H1 (cell line): ENCODE data around the gene SLC24A5. TPM values are rescaled to one million over a fixed set of nuclear protein-coding genes. Genes with fewer than 3 reads are reported as not detected.

ENCODE experiments used
- CTCF ChIA-PET: fragments of 300-600 bp; sonication (Branson Sonifier 250); formaldehyde crosslinking; loops from one replicate; lab custom pipeline; 2021; ENCODE audit not compliant: partially characterized antibody; lab: Charles Lee
- POLR2A ChIA-PET: fragments of 300-600 bp; sonication (Branson Sonifier 250); formaldehyde crosslinking; loops from one replicate; lab custom pipeline; 2021; ENCODE audit warnings: inconsistent platforms; ENCODE audit not compliant: partially characterized antibody; lab: Charles Lee
- DNase-seq, 2 experiments: peaks; one replicate each; pipeline versions ENCODE4 v3.0.0 to v3.0.0-alpha.2; 2010 to 2022; ENCODE audit warnings: low spot score in 2 of 2, low read depth in 1 of 2, mixed read lengths in 1 of 2
- FAIRE-seq: peaks from 2 replicates; lab custom pipeline; 2011; peaks lifted over from hg19 to GRCh38; lab: Jason Lieb, UNC
- H2AFZ ChIP-seq: 2 replicates; pipeline ENCODE4 v1.8.1; 2012; ENCODE audit warnings: low read length, inconsistent platforms
- H2AK5ac ChIP-seq: 2 replicates; pipeline ENCODE4 v1.6.1; 2013; ENCODE audit warnings: low read depth, low read length
- H2BK120ac ChIP-seq: replicated peaks from 2 replicates; pipeline ENCODE3; 2013; ENCODE audit warnings: low read depth, low read length, inconsistent platforms
- H2BK12ac ChIP-seq: 2 replicates; pipeline ENCODE4 v1.6.1; 2013; ENCODE audit warnings: low read depth, low read length
- H2BK15ac ChIP-seq: 2 replicates; pipeline ENCODE4 v1.6.1; 2013; ENCODE audit warnings: low read length
- H2BK20ac ChIP-seq: 2 replicates; pipeline ENCODE4 v1.6.1; 2013; ENCODE audit warnings: low read length
- H2BK5ac ChIP-seq: 2 replicates; pipeline ENCODE4 v1.6.1; 2013; ENCODE audit warnings: low read depth, low read length
- H3K14ac ChIP-seq: 2 replicates; pipeline ENCODE4 v1.6.1; 2013; ENCODE audit warnings: inconsistent platforms; ENCODE audit not compliant: insufficient read length
- H3K18ac ChIP-seq: 2 replicates; pipeline ENCODE4 v1.6.1; 2013; ENCODE audit warnings: low read length; ENCODE audit errors: extremely low read depth
- H3K23ac ChIP-seq: 2 replicates; pipeline ENCODE4 v1.6.1; 2013; ENCODE audit warnings: inconsistent platforms; ENCODE audit not compliant: insufficient read length
- H3K23me2 ChIP-seq: 2 replicates; pipeline ENCODE4 v1.6.1; 2013; ENCODE audit warnings: low read depth, low read length
- H3K27ac ChIP-seq: 2 replicates; pipeline ENCODE4 v1.6.1; 2011; ENCODE audit warnings: low read depth, low read length, inconsistent platforms
- H3K27me3 ChIP-seq, 4 experiments: replicated peaks in 1 of 4; 1 replicate in 1 of 4; 2 replicates in 3 of 4; pipeline versions ENCODE4 v1.6.1 to v1.8.1; 2011 to 2013; ENCODE audit warnings: low read length in 3 of 4, mild to moderate bottlenecking in 3 of 4, inconsistent platforms in 2 of 4, mixed read lengths in 2 of 4, moderate library complexity in 1 of 4; ENCODE audit not compliant: control insufficient read depth in 3 of 4, insufficient read depth in 3 of 4; ENCODE audit errors: extremely low read depth in 1 of 4
- H3K36me3 ChIP-seq, 4 experiments: 2 replicates each; pipeline versions ENCODE4 v1.6.1 to v1.8.1; 2011 to 2013; ENCODE audit warnings: mild to moderate bottlenecking in 4 of 4, low read length in 3 of 4, moderate library complexity in 2 of 4, control low read depth in 1 of 4, inconsistent platforms in 1 of 4; ENCODE audit not compliant: insufficient read depth in 4 of 4, control insufficient read depth in 2 of 4
- H3K4ac ChIP-seq: replicated peaks from 2 replicates; pipeline ENCODE3; 2013; ENCODE audit warnings: low read length, low read depth, mixed read lengths, inconsistent platforms; ENCODE audit not compliant: insufficient read length
- H3K4me1 ChIP-seq, 4 experiments: replicated peaks in 1 of 4; 1 replicate in 1 of 4; 2 replicates in 3 of 4; pipeline versions ENCODE4 v1.6.1 to v1.8.1; 2011 to 2013; ENCODE audit warnings: low read length in 3 of 4, inconsistent platforms in 2 of 4, mixed read lengths in 1 of 4; ENCODE audit not compliant: insufficient read depth in 4 of 4, control insufficient read depth in 3 of 4
- H3K4me2 ChIP-seq, 2 experiments: 2 replicates each; pipeline versions ENCODE4 v1.6.1 to v1.8.1; 2011 to 2013; ENCODE audit warnings: low read depth in 2 of 2, low read length in 2 of 2, control low read depth in 1 of 2, inconsistent platforms in 1 of 2, mild to moderate bottlenecking in 1 of 2; ENCODE audit not compliant: insufficient read depth in 1 of 2
- H3K4me3 ChIP-seq, 4 experiments: fragments of 200-600, 300-600 bp in 1 of 4; sonication (generic), shearing (Covaris generic), sonication (Bioruptor Twin) in 1 of 4; 2 replicates each; pipeline versions ENCODE4 v1.5.1 to v1.8.1; 2011 to 2016; ENCODE audit warnings: low read length in 4 of 4, low read depth in 3 of 4, control low read depth in 2 of 4, inconsistent platforms in 2 of 4, mild to moderate bottlenecking in 2 of 4, mixed read lengths in 1 of 4, moderate library complexity in 1 of 4; ENCODE audit not compliant: insufficient read depth in 2 of 4; ENCODE audit errors: extremely low read depth in 1 of 4
- H3K56ac ChIP-seq: replicated peaks from 2 replicates; pipeline ENCODE3; 2013; ENCODE audit warnings: low read depth, mild to moderate bottlenecking, mixed read lengths, low read length, inconsistent platforms; ENCODE audit not compliant: insufficient read length
- H3K79me1 ChIP-seq: 2 replicates; pipeline ENCODE4 v1.6.1; 2013; ENCODE audit warnings: low read depth, low read length, control low read depth
- H3K79me2 ChIP-seq, 2 experiments: 2 replicates each; pipeline versions ENCODE4 v1.6.1 to v1.8.1; 2012 to 2013; ENCODE audit warnings: low read length in 2 of 2, mild to moderate bottlenecking in 2 of 2, inconsistent platforms in 1 of 2; ENCODE audit not compliant: insufficient read depth in 2 of 2, control insufficient read depth in 1 of 2
- H3K9ac ChIP-seq, 4 experiments: replicated peaks in 1 of 4; 1 replicate in 1 of 4; 2 replicates in 3 of 4; pipeline versions ENCODE4 v1.6.1 to v1.8.1; 2011 to 2013; ENCODE audit warnings: low read depth in 3 of 4, low read length in 3 of 4, control low read depth in 2 of 4, mild to moderate bottlenecking in 2 of 4, moderate library complexity in 2 of 4, inconsistent platforms in 1 of 4; ENCODE audit errors: extremely low read depth in 1 of 4
- H3K9me3 ChIP-seq, 2 experiments: 2 replicates each; pipeline versions ENCODE4 v1.6.1 to v1.8.1; 2012 to 2013; ENCODE audit warnings: mild to moderate bottlenecking in 2 of 2, moderate library complexity in 2 of 2, control low read depth in 1 of 2, inconsistent platforms in 1 of 2, low read depth in 1 of 2, low read length in 1 of 2, mixed read lengths in 1 of 2; ENCODE audit not compliant: insufficient read depth in 2 of 2
- H4K20me1 ChIP-seq, 2 experiments: replicated peaks in 1 of 2; 2 replicates each; pipeline versions ENCODE3 to v1.8.1; 2011 to 2013; ENCODE audit warnings: inconsistent platforms in 2 of 2, low read length in 2 of 2, mild to moderate bottlenecking in 1 of 2; ENCODE audit not compliant: insufficient read depth in 2 of 2, control insufficient read depth in 1 of 2
- H4K5ac ChIP-seq: 2 replicates; pipeline ENCODE4 v1.6.1; 2013; ENCODE audit warnings: low read length, low read depth, mixed read lengths, inconsistent platforms; ENCODE audit not compliant: insufficient read length
- H4K8ac ChIP-seq: 2 replicates; pipeline ENCODE4 v1.8.0; 2013; ENCODE audit warnings: mild to moderate bottlenecking, moderate library complexity, low read length, inconsistent platforms; ENCODE audit not compliant: insufficient read depth; ENCODE audit errors: extremely low read depth
- H4K91ac ChIP-seq: replicated peaks from 2 replicates; pipeline ENCODE3; 2013; ENCODE audit warnings: low read length, mixed read lengths, inconsistent platforms; ENCODE audit not compliant: insufficient read length
- EZH2 ChIP-seq: fragments of 200-600 bp; sonication (generic); IDR thresholded peaks from 2 replicates; pipeline ENCODE4 v1.7.1; 2012; ENCODE audit warnings: low read depth, mild to moderate bottlenecking, moderate library complexity, low read length, inconsistent platforms; ENCODE audit not compliant: severe bottlenecking
- PHF8 ChIP-seq: fragments of 200-600 bp; sonication (generic); conservative IDR thresholded peaks from 2 replicates; pipeline ENCODE4 v1.7.1; 2012; ENCODE audit warnings: low read depth, mild to moderate bottlenecking, inconsistent platforms, low read length, moderate library complexity
- TCF12 ChIP-seq: IDR thresholded peaks from 2 replicates; pipeline ENCODE4 v1.6.1; 2011; ENCODE audit warnings: low read depth, mild to moderate bottlenecking, low read length
- TEAD4 ChIP-seq: IDR thresholded peaks from 2 replicates; pipeline ENCODE4 v1.6.1; 2012; ENCODE audit warnings: low read depth, low read length, inconsistent platforms, mixed read lengths
- polyA plus RNA-seq, 7 experiments: library from polyadenylated mRNA; depleted of rRNA in 3 of 7; stranded (reverse) in 5 of 7; unstranded in 2 of 7; fragments of >200 nt in 5 of 7; fragments of 200-250 nt in 2 of 7; gene quantifications; 1 replicate in 5 of 7; 2 replicates in 1 of 7; 4 replicates in 1 of 7; pipeline versions ENCODE4 v1.2.1 to v1.2.3, GENCODE V29; 2011 to 2013; ENCODE audit warnings: missing spikeins in 2 of 7, mixed read lengths in 2 of 7
- total RNA-seq: library from RNA; stranded (reverse); fragmentation: NEBNext Ultra II Directional; extraction: Animal tissue kit (Norgen Biotek cat#: 25700); gene quantifications from 2 replicates; pipeline ENCODE4 v1.2.1, GENCODE V29; 2021

The SLC24A5 gene
- total and polyA plus RNA-seq, 2 of the 8 experiments (the other 6 are each of a cell fraction or from before 2014, with no cell fraction given): not detected

- Histone ChIP-seq H2BK15ac (no peak overlapping the region), H3K4me2 (no peak overlapping the region), H4K5ac (no peak overlapping the region), H2BK20ac (no peak overlapping the region), H2AK5ac (no peak overlapping the region), H3K9me3 (no peaks in the 10 kb centered on the region), H3K4me1 (peaks cover 0 to 2% (median 0%) of the 10 kb centered on the region in 4 experiments; a peak in 1 of 7 replicates), H3K27me3 (no peaks in the 10 kb centered on the region), H3K56ac (no peak overlapping the region), H3K23me2 (peaks cover 2% of the 10 kb centered on the region; the same call in 1 of the 2 replicates), H3K18ac (no peak overlapping the region), H3K79me1 (no peaks in the 10 kb centered on the region), H2BK5ac (no peak overlapping the region), H3K27ac (no peak overlapping the region), H2BK120ac (no peak overlapping the region), H4K8ac (no peak overlapping the region), H3K14ac (no peak overlapping the region), H3K4me3 (no peak overlapping the region), H3K23ac (no peak overlapping the region), H3K36me3 (no peaks in the 10 kb centered on the region), H2BK12ac (no peak overlapping the region), H3K9ac (no peak overlapping the region), H3K79me2 (no peaks in the 10 kb centered on the region), H3K4ac (no peak overlapping the region), H2AFZ (no peak overlapping the region), H4K91ac (no peak overlapping the region), H4K20me1 (no peaks in the 10 kb centered on the region)
- DNase-seq: no peak
- ChIA-PET CTCF (interaction anchor here (0.7 to 2.5 kb wide), 2 partner anchors 19 kb away, joined by 3 to 6 read pairs; no protein-coding TSS in a partner anchor), POLR2A (interaction anchor here (1.1 kb wide), 1 partner anchor 94 kb away, joined by 3 read pairs; no protein-coding TSS in a partner anchor)
- no peak for FAIRE-seq
- TF ChIP-seq PHF8: no peak
- TF ChIP-seq EZH2: no peak
- TF ChIP-seq TCF12: no peak
- TF ChIP-seq TEAD4: no peak
Measured at GRCh38 chr15:48131324-48131723, 10.5 kb downstream of the SLC24A5 start.
